Activated naive CD4-positive, alpha-beta T cell treated with anti-CD3 and anti-CD28 coated beads, Interleukin-2, amount 50 U/mL, for 24 hours (primary cell): ENCODE results near the gene ICOSLG.
"Not testable (repeated sequence)": the region's sequence is repeated elsewhere in the genome, so short reads cannot be mapped to it uniquely, and the experiment has no call there.

Source experiments
- H3K27ac Mint-ChIP-seq: one replicate; pipeline ENCODE4 v1.8.0; 2021; ENCODE audit warnings: mild to moderate bottlenecking, mixed read lengths
- H3K27me3 Mint-ChIP-seq: one replicate; pipeline ENCODE4 v1.8.0; 2021; ENCODE audit warnings: mixed read lengths
- H3K36me3 Mint-ChIP-seq: one replicate; pipeline ENCODE4 v1.8.0; 2021; ENCODE audit warnings: mixed read lengths
- H3K4me1 Mint-ChIP-seq: one replicate; pipeline ENCODE4 v1.8.0; 2021; ENCODE audit warnings: mixed read lengths
- H3K4me3 Mint-ChIP-seq: one replicate; pipeline ENCODE4 v1.8.0; 2021; ENCODE audit warnings: mild to moderate bottlenecking, mixed read lengths
- H3K9me3 Mint-ChIP-seq: one replicate; pipeline ENCODE4 v1.8.0; 2021; ENCODE audit warnings: mixed read lengths

The ICOSLG gene

DNA sequence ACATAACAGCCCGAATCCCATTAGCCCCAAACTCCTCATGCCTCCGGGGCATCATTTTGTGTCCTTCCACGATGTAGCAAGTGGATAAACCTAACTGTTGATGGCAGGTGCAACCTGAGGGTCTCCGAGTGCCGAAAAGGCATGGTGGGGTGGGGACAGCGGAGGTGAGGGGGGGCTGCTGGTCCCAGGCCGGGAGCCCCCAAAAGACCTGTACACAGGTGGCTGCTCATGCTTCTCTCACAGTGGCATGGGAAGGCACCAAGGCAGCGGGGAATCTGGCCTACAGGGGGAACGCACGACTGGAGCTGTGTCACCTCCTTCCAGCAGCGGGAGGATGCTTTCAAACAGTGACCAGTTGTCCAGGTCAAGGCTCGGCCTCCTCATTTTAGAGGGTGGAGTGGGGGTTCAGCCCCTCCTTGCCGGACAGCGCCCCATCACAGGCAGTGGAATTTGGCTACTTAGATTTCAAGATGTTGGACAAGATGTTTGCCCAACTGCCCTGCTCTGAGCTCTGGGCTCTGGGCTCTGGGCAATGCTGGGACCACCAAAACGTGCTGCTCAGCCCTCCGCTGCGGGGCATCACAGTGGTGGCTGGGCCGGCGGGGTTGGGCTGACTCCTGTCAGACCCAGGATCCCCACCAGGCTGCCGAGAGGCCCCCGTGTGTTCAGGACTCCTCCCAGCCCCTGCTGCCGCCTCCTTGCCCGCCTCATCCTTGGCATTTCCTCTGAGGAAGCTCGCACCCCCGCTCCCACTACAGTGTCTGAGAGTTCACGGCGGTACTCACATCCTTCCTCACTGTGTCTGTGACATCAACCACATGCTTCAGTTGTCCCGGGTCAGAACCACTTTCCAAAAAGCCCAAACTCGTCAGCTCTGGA is 13.3 kb upstream of the ICOSLG start:
- Mint-ChIP-seq H3K4me1 (no peaks in the 10 kb centered on the region), H3K36me3 (no peaks in the 10 kb centered on the region), H3K27me3 (no peaks in the 10 kb centered on the region), H3K4me3 (no peak overlapping the region), H3K27ac (peak overlapping the region; percentile 59), H3K9me3 (no peaks in the 10 kb centered on the region)

DNA sequence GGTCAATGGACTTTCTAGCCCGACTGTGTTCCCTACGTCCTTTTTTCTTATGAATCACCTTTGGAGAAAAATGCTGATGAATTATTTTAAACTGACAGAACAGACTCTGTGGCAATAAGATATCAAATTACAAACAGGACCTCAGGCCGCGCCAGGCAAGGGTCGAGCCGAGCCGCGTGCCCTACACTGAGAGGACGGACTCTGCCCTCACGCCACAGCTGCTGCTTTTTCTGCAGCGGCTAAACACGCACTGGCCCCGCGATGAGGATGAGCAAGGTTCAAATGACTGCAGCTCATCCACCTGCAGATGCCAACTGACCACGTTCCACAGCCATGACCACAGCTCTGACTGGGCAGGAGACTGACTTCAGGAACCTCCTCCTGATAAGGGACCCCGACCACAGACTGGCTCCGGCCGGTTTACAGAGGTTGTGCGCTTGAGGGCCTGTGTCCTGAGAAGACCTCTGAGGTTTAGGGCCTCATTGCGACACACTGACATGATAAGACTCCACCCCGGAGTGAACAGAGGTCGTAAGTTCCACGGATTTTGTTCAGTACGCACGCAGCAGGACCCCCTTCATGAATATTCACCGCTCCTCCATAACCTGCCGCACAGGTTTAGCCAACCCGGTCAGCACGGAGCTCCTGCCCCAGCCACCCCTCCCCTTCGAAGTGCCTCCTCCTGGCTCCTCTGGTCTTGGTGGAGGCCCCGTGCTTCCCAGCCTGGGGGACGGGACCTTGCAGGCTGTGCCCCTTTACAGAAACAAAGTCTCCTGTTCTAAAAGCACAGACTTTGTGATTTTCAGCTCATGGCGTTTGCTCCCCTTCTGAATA is 8.7 kb upstream of the ICOSLG start:
- H3K27ac Mint-ChIP-seq, H3K36me3 Mint-ChIP-seq, H3K9me3 Mint-ChIP-seq, H3K27me3 Mint-ChIP-seq, H3K4me1 Mint-ChIP-seq, H3K4me3 Mint-ChIP-seq: not testable (repeated sequence)

- not testable (repeated sequence) for H3K4me1 Mint-ChIP-seq, H3K9me3 Mint-ChIP-seq, H3K27me3 Mint-ChIP-seq, H3K36me3 Mint-ChIP-seq, H3K4me3 Mint-ChIP-seq, H3K27ac Mint-ChIP-seq
These were observed 7.2 kb upstream of the ICOSLG start for GRCh38 chr21:44247904-44248303.

DNA sequence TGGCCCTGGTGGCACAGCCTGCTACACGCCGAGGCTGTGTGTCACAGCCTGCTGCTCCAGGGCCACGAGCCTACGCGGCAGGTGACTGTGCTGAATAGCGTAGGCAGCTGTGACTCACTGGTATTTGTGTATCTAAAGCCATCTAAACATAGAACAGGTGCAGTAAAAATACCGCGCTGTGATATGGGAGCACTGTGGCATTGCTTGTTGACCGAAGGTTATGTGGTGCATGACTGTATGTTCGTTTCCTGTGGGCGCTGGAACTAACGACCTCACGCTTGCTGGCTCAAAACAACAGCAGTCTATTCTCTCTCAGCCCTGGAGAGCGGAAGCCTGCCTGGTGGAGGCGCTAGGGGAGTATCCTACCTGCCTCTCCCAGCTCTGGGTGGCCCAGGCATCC is 3.2 kb upstream of the ICOSLG start:
- H3K36me3 Mint-ChIP-seq, H3K9me3 Mint-ChIP-seq, H3K4me1 Mint-ChIP-seq, H3K27ac Mint-ChIP-seq, H3K4me3 Mint-ChIP-seq, H3K27me3 Mint-ChIP-seq: not testable (repeated sequence)

DNA sequence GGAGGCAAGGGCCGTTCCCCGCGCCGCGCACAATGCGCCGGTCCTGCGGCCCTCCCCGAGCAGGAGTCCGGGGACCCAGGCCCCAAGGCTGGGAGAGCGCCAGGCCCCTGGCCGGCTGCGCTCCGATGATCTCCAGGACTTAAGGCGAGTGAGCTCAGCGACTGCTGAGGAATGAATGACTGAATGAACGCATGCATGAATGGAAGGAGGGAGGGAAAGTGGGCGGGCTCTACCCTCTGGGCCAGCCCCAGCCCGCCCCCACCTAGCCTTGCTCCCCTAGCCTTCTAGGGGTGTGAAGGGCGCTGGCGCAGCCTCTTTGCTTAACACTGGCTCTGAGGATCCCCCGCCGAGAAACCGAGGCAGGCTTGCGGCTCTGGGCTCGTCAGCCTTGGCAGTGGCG is 538 bp upstream of the ICOSLG start:
- not testable (repeated sequence) for H3K27me3 Mint-ChIP-seq, H3K27ac Mint-ChIP-seq, H3K4me1 Mint-ChIP-seq, H3K4me3 Mint-ChIP-seq, H3K36me3 Mint-ChIP-seq, H3K9me3 Mint-ChIP-seq

DNA sequence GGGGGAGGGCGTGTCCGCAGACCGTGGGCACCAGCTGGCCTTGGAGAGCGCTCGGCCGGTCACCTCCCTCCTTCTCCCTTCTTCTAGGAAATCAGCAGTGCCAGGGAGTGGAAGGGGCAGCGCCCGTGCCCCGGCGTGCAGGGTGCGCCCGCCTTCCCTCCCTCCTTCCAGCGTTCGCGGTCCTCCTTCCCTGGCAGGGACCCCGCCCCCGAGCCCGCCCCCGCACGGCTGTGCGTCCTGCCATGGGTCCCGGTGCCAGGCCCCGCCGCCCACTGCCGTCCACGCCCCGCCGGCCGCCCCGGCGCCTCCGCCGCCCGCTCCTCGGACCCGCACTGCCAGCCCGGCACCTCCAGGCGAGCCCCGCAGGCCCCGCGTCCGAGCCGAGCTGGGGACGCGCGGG is 390 bp downstream of the ICOSLG start:
- not testable (repeated sequence) for H3K4me3 Mint-ChIP-seq, H3K27ac Mint-ChIP-seq, H3K9me3 Mint-ChIP-seq, H3K27me3 Mint-ChIP-seq, H3K4me1 Mint-ChIP-seq, H3K36me3 Mint-ChIP-seq

DNA sequence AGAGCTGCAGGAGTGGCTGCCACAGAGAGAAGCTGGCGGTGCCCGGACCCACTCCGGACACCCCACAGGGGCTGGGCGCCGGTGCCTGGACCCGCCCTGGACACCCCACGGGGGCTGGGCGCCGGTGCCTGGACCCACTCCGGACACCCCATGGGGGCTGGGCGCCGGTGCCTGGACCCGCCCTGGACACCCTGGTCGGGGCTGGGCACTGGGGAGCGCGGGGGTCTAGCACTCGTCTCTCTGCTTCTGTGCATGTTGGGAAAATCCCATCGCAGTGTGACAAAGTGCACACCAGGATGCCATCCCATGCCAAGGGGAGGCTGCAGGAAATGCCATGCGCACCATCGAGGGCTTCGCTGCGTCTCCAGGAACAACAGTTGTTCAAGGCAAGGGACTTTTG is 11.2 kb downstream of the ICOSLG start:
- not testable (repeated sequence) for H3K4me1 Mint-ChIP-seq, H3K4me3 Mint-ChIP-seq, H3K27ac Mint-ChIP-seq, H3K27me3 Mint-ChIP-seq, H3K9me3 Mint-ChIP-seq, H3K36me3 Mint-ChIP-seq

DNA sequence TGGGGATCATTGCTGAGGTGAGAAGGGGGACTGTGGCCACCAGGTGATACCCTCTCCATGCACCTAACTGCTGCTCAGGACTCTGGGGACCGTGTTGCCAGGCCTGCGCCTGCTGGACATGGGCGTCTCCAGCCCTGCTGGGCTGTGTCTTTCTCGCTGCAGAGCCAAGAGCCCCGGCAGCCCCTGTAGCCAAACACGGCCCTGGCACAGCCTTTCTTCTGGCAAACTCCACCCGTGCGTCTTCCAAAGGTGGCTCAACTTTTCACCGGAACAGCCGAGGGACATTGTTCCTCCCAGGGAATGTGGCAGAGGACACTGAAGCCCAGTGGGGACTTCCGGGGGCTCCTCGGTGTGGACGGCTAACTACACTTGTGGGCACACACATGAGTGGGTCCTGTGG is 12.6 kb downstream of the ICOSLG start:
- not testable (repeated sequence) for H3K4me3 Mint-ChIP-seq, H3K9me3 Mint-ChIP-seq, H3K27ac Mint-ChIP-seq, H3K36me3 Mint-ChIP-seq, H3K27me3 Mint-ChIP-seq, H3K4me1 Mint-ChIP-seq

- not testable (repeated sequence) for H3K4me1 Mint-ChIP-seq, H3K27me3 Mint-ChIP-seq, H3K9me3 Mint-ChIP-seq, H3K36me3 Mint-ChIP-seq, H3K4me3 Mint-ChIP-seq, H3K27ac Mint-ChIP-seq
These were observed 13.1 kb downstream of the ICOSLG start for GRCh38 chr21:44227614-44228013.

DNA sequence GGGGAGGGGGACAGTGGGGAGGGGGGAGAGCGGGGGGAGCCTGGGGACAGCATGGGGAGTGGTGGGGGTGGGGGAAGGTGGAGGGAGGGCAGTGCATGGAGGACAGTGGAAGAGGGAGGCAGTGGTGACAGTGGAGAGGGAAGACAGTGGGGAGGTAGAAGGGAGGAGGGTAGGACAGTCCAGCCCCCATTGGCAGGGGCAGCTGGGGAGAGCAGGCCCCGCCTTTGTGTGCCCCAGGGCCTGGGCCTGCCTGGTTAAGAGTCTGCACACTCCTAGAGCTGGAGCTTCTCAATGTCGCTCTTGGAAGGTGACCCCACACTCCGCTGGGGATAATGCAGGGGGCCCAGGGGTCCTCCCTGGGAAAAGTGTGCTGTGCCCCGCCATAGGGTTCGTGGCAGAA is 15.1 kb downstream of the ICOSLG start:
- H3K36me3 Mint-ChIP-seq, H3K4me1 Mint-ChIP-seq, H3K4me3 Mint-ChIP-seq, H3K27ac Mint-ChIP-seq, H3K9me3 Mint-ChIP-seq, H3K27me3 Mint-ChIP-seq: not testable (repeated sequence)

GRCh38 chr21:44223334-44223733 is 17.4 kb downstream of the ICOSLG start:
- H3K4me3 Mint-ChIP-seq, H3K9me3 Mint-ChIP-seq, H3K27ac Mint-ChIP-seq, H3K27me3 Mint-ChIP-seq, H3K36me3 Mint-ChIP-seq, H3K4me1 Mint-ChIP-seq: not testable (repeated sequence)

DNA sequence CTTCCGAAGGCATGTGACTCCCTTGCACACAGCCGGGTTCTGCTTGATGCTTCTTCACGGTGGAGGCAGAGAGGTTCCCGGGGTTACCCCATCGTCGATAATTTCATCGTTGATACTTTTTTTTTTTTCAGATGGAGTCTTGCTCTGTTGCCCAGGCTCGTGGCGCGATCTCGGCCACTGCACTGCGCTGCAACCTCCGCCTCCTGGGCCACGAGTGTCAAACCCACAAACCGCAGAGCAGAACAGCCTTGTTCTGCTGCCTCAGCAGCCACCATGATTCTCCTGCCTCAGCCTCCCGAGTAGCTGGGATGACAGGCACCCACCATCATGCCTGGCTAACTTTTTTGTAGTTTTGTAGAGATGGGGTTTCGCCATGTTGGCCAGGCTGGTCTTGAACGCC is 20.1 kb downstream of the ICOSLG start:
- H3K4me3 Mint-ChIP-seq, H3K27me3 Mint-ChIP-seq, H3K36me3 Mint-ChIP-seq, H3K27ac Mint-ChIP-seq, H3K4me1 Mint-ChIP-seq, H3K9me3 Mint-ChIP-seq: not testable (repeated sequence)

GRCh38 chr21:44218461-44218860 is 22.3 kb downstream of the ICOSLG start:
- H3K27me3 Mint-ChIP-seq, H3K4me1 Mint-ChIP-seq, H3K27ac Mint-ChIP-seq, H3K9me3 Mint-ChIP-seq, H3K4me3 Mint-ChIP-seq, H3K36me3 Mint-ChIP-seq: not testable (repeated sequence)

- not testable (repeated sequence) for H3K4me3 Mint-ChIP-seq, H3K4me1 Mint-ChIP-seq, H3K36me3 Mint-ChIP-seq, H3K27me3 Mint-ChIP-seq, H3K9me3 Mint-ChIP-seq
- H3K27ac Mint-ChIP-seq = peak overlapping the region; percentile 6
These were observed 28.8 kb downstream of the ICOSLG start for GRCh38 chr21:44211978-44212377.

- not testable (repeated sequence) for H3K9me3 Mint-ChIP-seq, H3K4me3 Mint-ChIP-seq, H3K27ac Mint-ChIP-seq, H3K27me3 Mint-ChIP-seq, H3K4me1 Mint-ChIP-seq, H3K36me3 Mint-ChIP-seq
These were observed 29.2 kb downstream of the ICOSLG start for GRCh38 chr21:44211574-44211973.

- not testable (repeated sequence) for H3K9me3 Mint-ChIP-seq, H3K27ac Mint-ChIP-seq, H3K4me1 Mint-ChIP-seq, H3K36me3 Mint-ChIP-seq, H3K27me3 Mint-ChIP-seq, H3K4me3 Mint-ChIP-seq
These were observed 32.7 kb downstream of the ICOSLG start for GRCh38 chr21:44207860-44208646.
